Activated CD8-positive, alpha-beta memory T cell treated with anti-CD3 and anti-CD28 coated beads for 48 hours (primary cell): ENCODE data around the gene CASP4.
"Not testable (repeated sequence)": the region's sequence is repeated elsewhere in the genome, so short reads cannot be mapped to it uniquely, and the experiment has no call there.

ENCODE experiments used
- DNase-seq, 3 experiments: peaks; one replicate each; pipeline ENCODE4 v3.0.0-alpha.2; 2020; ENCODE audit warnings: low read depth in 2 of 3, low spot score in 2 of 3

The CASP4 gene

DNA sequence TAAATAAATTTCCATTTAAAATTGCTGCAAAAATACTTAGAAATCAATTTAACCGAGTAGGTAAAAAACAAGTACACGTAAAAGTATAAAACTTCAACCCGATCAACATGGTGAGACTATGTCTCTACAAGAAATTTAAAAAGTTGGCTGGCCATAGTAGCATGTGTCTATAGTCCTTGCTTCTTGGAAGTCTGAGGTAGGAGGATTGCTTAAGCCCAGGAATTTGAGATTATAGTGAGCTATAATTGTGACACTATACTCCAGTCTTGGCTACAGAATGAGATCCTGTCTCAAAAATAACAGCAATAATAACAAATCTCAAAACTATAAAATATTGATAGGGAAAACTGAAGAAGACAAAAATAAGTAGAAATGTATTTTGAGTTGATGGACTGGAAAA, 11.1 kb downstream of the CASP4 start:
- no peak for DNase-seq

- DNase-seq, result no peak
Measured at GRCh38 chr11:104956528-104956927, 11.8 kb downstream of the CASP4 start.

DNA sequence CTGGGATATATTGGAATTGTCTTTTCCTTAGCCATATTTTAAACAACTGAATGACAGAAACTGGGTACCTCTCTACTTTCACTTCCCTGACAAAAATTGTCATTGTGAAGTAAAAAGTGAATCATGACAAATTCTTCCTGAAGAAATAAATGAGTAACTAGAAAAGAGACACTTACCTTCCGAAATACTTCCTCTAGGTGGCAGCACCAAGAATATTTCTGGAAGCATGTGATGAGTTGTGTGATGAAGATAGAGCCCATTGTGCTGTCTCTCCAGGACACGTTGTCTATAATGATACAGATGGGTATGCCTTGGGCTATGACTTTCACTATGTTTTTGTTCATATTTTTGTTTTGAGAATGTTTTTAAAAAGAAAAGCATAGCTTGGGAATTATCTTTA, 21.5 kb downstream of the CASP4 start:
- no peak for DNase-seq

DNA sequence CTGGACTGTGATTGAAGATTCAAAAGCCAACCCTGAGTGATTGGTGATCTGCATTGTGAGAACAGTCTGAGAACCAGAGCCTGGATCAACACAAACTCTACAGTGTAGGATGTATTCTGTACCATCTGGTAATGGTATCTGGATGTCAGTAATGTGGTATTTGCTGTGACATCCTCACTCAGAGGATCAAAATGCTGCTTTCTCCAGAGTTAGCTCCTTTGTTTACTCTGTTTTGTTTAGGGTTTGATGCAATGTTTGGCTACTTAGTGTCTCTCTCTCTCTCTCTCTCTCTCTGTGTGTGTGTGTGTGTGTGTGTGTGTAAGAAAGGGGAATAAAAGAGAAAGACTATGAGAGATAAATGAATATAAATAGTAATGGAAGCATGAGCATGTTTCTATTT, 24.3 kb downstream of the CASP4 start:
- no peak for DNase-seq

DNA sequence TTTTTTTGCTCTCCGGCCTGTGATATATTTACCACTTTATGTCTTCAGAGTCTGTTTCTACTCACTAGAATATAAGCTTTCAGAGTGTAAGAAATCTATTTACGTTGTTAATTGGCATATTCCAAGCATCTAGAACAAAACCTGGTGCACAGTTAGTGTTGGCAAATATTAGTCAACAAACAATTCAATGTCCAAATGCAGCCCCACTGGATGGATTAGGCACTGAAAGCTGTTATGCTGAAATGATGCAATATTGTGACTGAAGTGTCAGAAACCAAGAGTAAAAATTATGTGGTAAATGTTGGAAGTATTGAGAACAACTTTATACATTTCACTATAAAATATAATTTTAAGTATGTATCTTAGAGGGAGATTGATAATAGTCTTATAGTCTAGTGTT, 24.8 kb downstream of the CASP4 start:
- DNase-seq, result no peak

DNA sequence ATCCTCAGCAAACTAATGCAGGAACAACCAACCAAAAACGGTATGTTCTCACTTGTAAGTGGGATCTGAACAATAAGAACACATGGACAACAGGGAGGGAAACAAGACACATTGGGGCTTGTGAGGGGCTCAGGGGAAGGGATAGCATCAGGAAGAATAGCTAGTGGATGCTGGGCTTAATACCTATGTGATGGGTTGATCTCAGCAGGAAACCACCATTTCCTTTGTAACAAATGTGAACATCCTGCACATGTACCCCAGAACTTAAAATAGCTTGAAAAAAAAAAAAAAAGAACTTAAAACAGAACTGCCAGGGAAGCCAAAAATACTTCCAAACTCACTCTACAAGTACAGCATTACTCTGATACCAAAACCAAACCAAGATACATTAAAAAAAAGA, 33.8 kb downstream of the CASP4 start:
- no peak for DNase-seq

DNA sequence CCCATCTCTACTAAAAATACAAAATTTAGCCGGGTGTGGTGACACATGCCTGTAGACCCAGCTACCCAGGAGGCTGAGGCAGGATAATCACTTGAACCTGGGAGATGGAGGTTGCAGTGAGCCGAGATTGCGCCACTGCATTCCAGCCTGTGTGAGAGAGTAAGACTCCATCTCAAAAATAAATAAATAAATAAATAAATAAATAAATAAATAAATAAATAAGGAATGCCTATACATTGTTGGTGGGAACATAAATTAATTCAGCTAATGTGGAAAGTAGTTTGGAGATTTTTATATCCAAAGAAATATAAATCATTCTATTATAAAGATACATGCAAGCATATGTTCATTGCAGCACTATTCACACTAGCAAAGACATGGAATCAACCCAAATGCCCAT, 34.3 kb downstream of the CASP4 start:
- not testable (repeated sequence) for DNase-seq

GRCh38 chr11:104928811-104929210, 39.6 kb downstream of the CASP4 start:
- no peak for DNase-seq

DNA sequence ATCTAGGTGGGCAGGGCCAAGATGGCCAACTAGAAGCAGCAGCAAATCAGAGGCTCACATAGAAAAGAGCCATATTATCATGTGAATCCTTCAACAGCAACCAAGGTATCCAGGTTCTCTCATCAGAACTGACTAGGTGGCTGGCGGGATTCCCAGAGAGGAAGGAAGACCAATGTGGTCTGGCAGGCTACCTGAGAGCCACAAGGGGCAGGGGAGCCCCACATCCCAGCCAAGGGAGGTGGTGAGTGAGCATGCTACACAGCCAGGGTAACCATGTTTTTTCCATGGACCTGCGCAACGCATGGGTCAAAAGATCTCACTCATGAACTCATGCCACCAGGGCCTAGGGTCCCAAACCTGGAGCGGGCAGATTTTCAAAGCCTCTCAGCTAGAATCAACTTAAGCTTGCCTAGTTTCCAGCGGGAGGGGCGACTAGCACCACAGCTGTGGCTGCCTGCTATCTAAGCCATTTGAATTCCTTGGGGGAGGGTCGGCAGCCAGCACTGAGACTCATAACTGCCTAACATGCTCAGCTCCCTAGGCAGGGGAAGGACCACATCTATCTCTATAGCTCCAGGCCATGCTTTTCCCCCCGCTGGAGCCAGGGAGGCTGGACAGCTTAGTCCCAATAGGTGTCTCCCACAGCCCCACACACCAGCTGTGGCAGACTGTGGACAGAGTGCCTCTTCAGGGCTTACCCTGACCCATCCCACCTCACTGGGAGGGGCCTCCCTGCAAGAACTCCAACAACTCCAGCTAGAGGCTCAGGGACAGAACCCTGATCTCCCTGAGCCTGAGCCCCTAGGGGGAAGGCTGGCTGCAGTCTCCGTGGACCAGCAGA, 41.4 kb downstream of the CASP4 start:
- DNase-seq, result no peak

DNA sequence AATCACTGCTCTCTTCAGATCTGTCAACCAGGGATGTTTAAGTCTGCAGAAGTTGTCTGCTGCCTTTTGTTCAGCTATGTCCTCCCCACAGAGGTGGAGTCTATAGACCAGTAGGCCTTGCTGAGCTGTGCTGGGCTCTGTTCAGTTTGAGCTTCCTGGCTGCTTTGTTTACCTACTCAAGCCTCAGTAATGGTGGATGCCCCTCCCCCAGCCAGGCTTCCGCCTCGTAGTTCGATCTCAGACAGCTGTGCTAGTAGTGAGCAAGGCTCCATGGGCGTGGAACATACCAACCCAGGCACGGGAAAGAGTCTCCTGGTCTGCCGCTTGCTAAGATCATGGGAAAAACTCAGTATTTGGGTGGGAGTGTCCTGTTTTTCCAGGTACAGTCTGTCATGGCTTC, 42.5 kb downstream of the CASP4 start:
- no peak for DNase-seq

GRCh38 chr11:104918113-104918824, 50.1 kb downstream of the CASP4 start:
- no peak for DNase-seq

DNA sequence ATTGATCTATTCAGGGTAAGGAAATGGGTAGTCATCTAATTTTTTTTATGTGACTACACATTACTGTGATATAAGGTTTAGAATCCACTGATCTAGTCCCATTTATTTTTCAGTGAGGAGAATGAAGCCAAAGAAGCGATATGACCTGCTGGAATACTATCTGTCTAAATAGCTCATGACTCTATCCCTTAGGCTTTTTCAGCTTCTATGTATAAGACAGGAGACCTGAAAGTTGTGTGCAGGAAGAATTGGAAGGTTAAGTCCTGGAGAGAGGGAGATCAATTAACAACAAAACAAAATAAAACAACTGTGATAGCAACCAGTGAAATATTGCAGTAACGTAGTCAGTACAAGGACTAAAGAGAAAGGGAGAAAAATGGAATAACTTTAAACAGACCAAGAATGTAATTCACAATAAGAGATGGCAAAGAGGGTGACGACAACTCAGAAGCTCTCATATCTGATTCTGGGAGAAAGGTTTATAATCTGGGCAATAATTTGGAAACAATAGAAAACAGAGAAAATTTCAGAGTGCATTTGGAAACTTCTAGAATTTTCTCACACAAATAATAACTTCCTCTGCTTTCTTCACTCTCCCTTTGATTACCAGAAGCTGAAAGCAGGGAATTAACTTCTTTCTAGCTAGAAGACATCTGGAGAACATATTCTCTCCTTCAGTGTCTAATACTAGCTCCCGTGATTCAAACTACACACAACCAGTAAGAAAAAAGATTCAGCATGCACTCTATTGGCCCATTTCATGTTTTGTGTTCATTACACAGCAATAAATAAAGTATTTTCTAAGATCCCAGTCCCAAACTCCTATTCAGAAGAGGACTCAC, 50.9 kb downstream of the CASP4 start:
- DNase-seq, result no peak

GRCh38 chr11:104916442-104916841, 51.9 kb downstream of the CASP4 start:
- DNase-seq, result no peak

GRCh38 chr11:104912102-104912501, 56.3 kb downstream of the CASP4 start:
- no peak for DNase-seq

- no peak for DNase-seq
Measured at GRCh38 chr11:104908186-104908531, 60.2 kb downstream of the CASP4 start.

- no peak for DNase-seq
Measured at GRCh38 chr11:104907521-104908185, 60.7 kb downstream of the CASP4 start.

- no peak for DNase-seq
Measured at GRCh38 chr11:104905271-104905670, 63.1 kb downstream of the CASP4 start.

- no peak for DNase-seq
Measured at GRCh38 chr11:104899226-104899625, 69.1 kb downstream of the CASP4 start.

DNA sequence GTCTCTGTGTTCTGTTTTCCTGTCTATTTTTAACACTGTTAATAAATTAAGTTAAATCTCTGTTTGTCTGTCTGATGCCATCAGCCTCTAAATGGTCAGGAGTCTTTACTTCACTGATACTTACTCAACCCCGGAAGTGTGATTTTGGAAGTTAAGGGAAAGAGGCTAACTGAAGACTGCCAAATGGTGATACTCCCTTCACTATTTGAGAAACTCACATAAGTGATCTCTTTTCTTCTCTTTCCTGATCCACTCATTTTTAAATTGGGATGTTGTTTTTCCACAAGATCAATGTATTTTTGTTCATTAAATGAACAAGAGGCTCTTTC, 69.7 kb downstream of the CASP4 start:
- DNase-seq, result no peak

- DNase-seq, result no peak
Measured at GRCh38 chr11:104897891-104898684, 70.3 kb downstream of the CASP4 start, which contains the start of gene CASP12. Gene CASP12 (minus strand): TSS chr11:104898460.

DNA sequence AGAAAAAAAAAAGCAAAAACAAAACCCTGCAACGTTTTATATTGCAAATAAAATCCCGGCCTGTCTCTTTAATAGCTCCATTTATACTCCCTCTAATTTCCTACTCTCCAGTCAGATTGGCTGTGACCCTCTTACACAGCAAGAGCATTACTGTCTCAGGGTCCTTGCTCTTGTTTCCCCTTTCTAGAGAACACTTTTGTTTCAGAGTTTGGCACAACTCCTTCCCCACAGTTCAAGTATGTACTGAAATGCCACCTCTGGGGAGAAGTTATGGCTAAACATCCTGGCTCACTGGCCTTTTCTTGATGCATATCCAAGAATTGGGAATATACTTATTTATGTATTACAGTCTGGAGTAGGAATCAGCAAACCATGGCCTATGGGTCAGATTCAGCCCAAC, 72.7 kb downstream of the CASP4 start:
- no peak for DNase-seq
